ENCODE data around the gene ACOT9.
"Not testable (repeated sequence)": the region's sequence is repeated elsewhere in the genome, so short reads cannot be mapped to it uniquely, and the experiment has no call there.

ACOT9 gene

DNA sequence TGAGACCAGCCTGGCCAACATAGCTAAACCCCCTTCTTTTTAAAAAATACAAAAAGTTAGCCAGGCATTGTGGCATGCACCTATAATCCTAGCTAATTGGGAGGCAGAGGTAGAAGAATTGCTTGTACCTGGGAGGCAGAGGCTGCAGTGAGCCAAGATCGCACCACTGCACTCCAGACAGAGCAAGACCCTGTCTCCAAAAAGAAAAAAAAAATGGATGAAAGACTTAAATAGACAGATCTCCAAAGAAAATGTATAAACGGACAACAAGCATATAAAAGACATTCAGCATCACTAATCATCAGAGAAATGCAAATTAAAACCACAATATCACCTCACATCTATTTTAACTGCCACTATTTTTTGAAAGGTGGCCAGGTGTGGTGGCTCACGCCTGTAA lies 33.3 kb upstream of the ACOT9 start:
- no peak overlapping the region for H3K9ac ChIP-seq (ENCODE audit: low read depth, low read length, poor library complexity, severe bottlenecking)
- no peaks in the 10 kb centered on the region for H3K27me3 ChIP-seq (ENCODE audit: insufficient read depth, low read length, poor library complexity, severe bottlenecking)
- no peak overlapping the region for H3K4me3 ChIP-seq (ENCODE audit: low read length, poor library complexity, severe bottlenecking)
- TF ChIP-seq EZH2phosphoT487 (IDR thresholded peaks at IDR 0.05; ENCODE audit: borderline replicate concordance), result no peak
- TF ChIP-seq, protein P1, sequence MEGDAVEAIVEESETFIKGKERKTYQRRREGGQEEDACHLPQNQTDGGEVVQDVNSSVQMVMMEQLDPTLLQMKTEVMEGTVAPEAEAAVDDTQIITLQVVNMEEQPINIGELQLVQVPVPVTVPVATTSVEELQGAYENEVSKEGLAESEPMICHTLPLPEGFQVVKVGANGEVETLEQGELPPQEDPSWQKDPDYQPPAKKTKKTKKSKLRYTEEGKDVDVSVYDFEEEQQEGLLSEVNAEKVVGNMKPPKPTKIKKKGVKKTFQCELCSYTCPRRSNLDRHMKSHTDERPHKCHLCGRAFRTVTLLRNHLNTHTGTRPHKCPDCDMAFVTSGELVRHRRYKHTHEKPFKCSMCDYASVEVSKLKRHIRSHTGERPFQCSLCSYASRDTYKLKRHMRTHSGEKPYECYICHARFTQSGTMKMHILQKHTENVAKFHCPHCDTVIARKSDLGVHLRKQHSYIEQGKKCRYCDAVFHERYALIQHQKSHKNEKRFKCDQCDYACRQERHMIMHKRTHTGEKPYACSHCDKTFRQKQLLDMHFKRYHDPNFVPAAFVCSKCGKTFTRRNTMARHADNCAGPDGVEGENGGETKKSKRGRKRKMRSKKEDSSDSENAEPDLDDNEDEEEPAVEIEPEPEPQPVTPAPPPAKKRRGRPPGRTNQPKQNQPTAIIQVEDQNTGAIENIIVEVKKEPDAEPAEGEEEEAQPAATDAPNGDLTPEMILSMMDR (conservative IDR thresholded peaks at IDR 0.05; ENCODE audit: low read length), result no peak
- H3K4me1 ChIP-seq (ENCODE audit: insufficient read depth, low read length, poor library complexity, severe bottlenecking), result peaks cover 8% of the 10 kb centered on the region
- H3K36me3 ChIP-seq (ENCODE audit: insufficient read depth, low read length), result no peaks in the 10 kb centered on the region
- no peaks in the 10 kb centered on the region for H3K9me3 ChIP-seq (ENCODE audit: insufficient read depth, low read depth, low read length)
- H3F3A ChIP-seq (ENCODE audit: low read depth), result no peaks in the 10 kb centered on the region
- H3K79me2 ChIP-seq (ENCODE audit: insufficient read depth, low read length), result no peaks in the 10 kb centered on the region
- H2AFZ ChIP-seq (ENCODE audit: low read length), result no peak overlapping the region
- H4K20me1 ChIP-seq (ENCODE audit: insufficient read depth, low read length, poor library complexity, severe bottlenecking), result no peaks in the 10 kb centered on the region
- no peaks in the 10 kb centered on the region for H3K9me2 ChIP-seq (replicated peaks; ENCODE audit: low read depth, low read length)
- H3K4me2 ChIP-seq (ENCODE audit: low read depth, low read length, poor library complexity, severe bottlenecking), result no peak overlapping the region

DNA sequence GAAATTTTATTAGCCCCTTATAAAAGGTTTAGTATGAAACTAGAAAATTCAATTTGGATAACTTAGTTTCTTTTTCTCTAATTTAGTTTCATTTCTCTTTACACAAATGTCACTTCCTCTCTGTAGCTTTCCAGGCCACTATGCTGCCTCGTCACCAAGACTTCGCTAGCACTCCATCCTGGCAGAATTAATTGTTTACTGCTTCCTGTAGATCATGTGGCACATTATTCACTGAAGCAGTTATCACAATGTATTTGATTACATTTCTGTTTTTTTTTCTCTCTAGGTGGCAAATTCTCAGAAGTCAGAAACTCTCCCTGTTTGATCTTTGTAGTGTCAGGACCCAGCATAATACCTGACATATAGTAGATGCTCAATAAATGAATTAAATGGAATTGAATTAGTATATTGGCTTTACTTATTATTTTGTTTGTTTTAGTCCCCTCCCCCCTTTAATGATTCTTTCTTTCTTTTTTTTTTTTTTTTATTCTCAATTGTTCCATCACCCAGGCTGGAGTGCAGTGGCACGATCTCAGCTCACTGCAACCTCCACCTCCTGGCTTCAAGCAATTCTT lies 30.6 kb upstream of the ACOT9 start:
- Histone ChIP-seq H3K4me3 (ENCODE audit: low read length, poor library complexity, severe bottlenecking) (peak overlapping the region; percentile 32), H2AFZ (ENCODE audit: low read length) (peak overlapping the region; percentile 77), H3K36me3 (ENCODE audit: insufficient read depth, low read length) (no peaks in the 10 kb centered on the region), H3K4me2 (ENCODE audit: low read depth, low read length, poor library complexity, severe bottlenecking) (peak overlapping the region; percentile 51), H3K9me3 (ENCODE audit: insufficient read depth, low read depth, low read length) (no peaks in the 10 kb centered on the region), H3K27me3 (ENCODE audit: insufficient read depth, low read length, poor library complexity, severe bottlenecking) (no peaks in the 10 kb centered on the region), H3F3A (ENCODE audit: low read depth) (no peaks in the 10 kb centered on the region), H4K20me1 (ENCODE audit: insufficient read depth, low read length, poor library complexity, severe bottlenecking) (no peaks in the 10 kb centered on the region), H3K9ac (ENCODE audit: low read depth, low read length, poor library complexity, severe bottlenecking) (no peak overlapping the region), H3K79me2 (ENCODE audit: insufficient read depth, low read length) (no peaks in the 10 kb centered on the region), H3K9me2 (replicated peaks; ENCODE audit: low read depth, low read length) (no peaks in the 10 kb centered on the region), H3K4me1 (ENCODE audit: insufficient read depth, low read length, poor library complexity, severe bottlenecking) (peaks cover 8% of the 10 kb centered on the region)
- no peak for TF ChIP-seq EZH2phosphoT487 (IDR thresholded peaks at IDR 0.05; ENCODE audit: borderline replicate concordance)
- TF ChIP-seq, protein P1 (conservative IDR thresholded peaks at IDR 0.05; ENCODE audit: low read length), result no peak

DNA sequence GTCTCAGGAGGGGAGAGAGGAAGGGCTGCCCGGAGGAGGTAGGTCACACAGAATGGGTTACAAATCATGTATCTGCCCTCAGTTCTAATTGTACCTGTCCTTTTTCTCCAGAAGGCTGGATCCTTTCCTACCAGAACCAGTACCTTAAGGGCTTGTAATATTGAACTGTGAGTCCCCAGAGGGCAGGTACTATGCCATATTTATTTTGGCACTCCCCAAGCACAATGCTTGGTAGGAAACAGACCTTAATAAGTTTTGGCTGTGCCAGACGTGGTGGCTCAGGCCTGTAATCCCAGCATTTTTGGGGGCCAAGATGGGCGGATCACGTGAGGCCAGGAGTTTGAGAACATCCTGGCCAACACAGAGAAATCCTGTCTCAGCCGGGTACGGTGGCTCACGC lies 28.0 kb upstream of the ACOT9 start:
- not testable (repeated sequence) for H3K4me3 ChIP-seq (ENCODE audit: low read length, poor library complexity, severe bottlenecking); H3K4me1 ChIP-seq (ENCODE audit: insufficient read depth, low read length, poor library complexity, severe bottlenecking); H2AFZ ChIP-seq (ENCODE audit: low read length); H3K9me3 ChIP-seq (ENCODE audit: insufficient read depth, low read depth, low read length); H3K79me2 ChIP-seq (ENCODE audit: insufficient read depth, low read length); H3K36me3 ChIP-seq (ENCODE audit: insufficient read depth, low read length); H4K20me1 ChIP-seq (ENCODE audit: insufficient read depth, low read length, poor library complexity, severe bottlenecking); H3K9ac ChIP-seq (ENCODE audit: low read depth, low read length, poor library complexity, severe bottlenecking); H3K4me2 ChIP-seq (ENCODE audit: low read depth, low read length, poor library complexity, severe bottlenecking); H3K27me3 ChIP-seq (ENCODE audit: insufficient read depth, low read length, poor library complexity, severe bottlenecking); H3F3A ChIP-seq (ENCODE audit: low read depth); H3K9me2 ChIP-seq (replicated peaks; ENCODE audit: low read depth, low read length)

DNA sequence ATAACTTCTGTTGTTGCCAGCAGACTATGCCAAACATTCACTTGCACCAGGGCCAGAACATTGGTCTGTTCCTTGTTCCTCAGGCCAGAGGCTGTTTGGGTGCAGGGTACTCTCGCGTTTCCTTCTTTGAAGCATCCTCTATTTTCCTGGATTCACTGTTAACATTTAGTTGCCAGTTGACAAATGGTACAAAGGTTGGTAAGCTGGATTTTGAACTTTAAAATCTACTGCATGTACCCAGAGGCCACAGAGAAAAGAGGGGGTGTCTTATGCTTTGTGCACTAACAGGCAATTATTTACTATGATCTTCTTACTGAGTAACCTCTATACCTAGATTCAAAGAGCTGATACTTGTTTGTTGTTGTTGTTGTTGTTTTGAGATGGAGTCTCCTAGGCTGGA lies 27.1 kb upstream of the ACOT9 start:
- no peaks in the 10 kb centered on the region for H3K27me3 ChIP-seq (ENCODE audit: insufficient read depth, low read length, poor library complexity, severe bottlenecking)
- no peaks in the 10 kb centered on the region for H3K9me3 ChIP-seq (ENCODE audit: insufficient read depth, low read depth, low read length)
- TF ChIP-seq EZH2phosphoT487 (IDR thresholded peaks at IDR 0.05; ENCODE audit: borderline replicate concordance), result no peak
- TF ChIP-seq, protein P1 (conservative IDR thresholded peaks at IDR 0.05; ENCODE audit: low read length), result no peak
- no peaks in the 10 kb centered on the region for H3K9me2 ChIP-seq (replicated peaks; ENCODE audit: low read depth, low read length)
- H3F3A ChIP-seq (ENCODE audit: low read depth), result no peaks in the 10 kb centered on the region
- H3K9ac ChIP-seq (ENCODE audit: low read depth, low read length, poor library complexity, severe bottlenecking), result no peak overlapping the region
- H3K36me3 ChIP-seq (ENCODE audit: insufficient read depth, low read length), result no peaks in the 10 kb centered on the region
- no peaks in the 10 kb centered on the region for H3K79me2 ChIP-seq (ENCODE audit: insufficient read depth, low read length)
- H3K4me3 ChIP-seq (ENCODE audit: low read length, poor library complexity, severe bottlenecking), result no peak overlapping the region
- peaks cover 8% of the 10 kb centered on the region for H3K4me1 ChIP-seq (ENCODE audit: insufficient read depth, low read length, poor library complexity, severe bottlenecking)
- H2AFZ ChIP-seq (ENCODE audit: low read length), result no peak overlapping the region
- no peak overlapping the region for H3K4me2 ChIP-seq (ENCODE audit: low read depth, low read length, poor library complexity, severe bottlenecking)
- H4K20me1 ChIP-seq (ENCODE audit: insufficient read depth, low read length, poor library complexity, severe bottlenecking), result no peaks in the 10 kb centered on the region

All from Loucy (cell line).